Suppressor macrophage (primary cell): Measurements from ENCODE around the gene MARCHF5.
A peak's percentile ranks its signal among the peaks of the same experiment; 100 is the strongest.
"Not testable (repeated sequence)": the region's sequence is repeated elsewhere in the genome, so short reads cannot be mapped to it uniquely, and the experiment has no call there.

ENCODE experiments used
- DNase-seq, 4 experiments: peaks; one replicate each; pipeline ENCODE4 v3.0.0-alpha.2; 2020 to 2022

Gene MARCHF5

DNA sequence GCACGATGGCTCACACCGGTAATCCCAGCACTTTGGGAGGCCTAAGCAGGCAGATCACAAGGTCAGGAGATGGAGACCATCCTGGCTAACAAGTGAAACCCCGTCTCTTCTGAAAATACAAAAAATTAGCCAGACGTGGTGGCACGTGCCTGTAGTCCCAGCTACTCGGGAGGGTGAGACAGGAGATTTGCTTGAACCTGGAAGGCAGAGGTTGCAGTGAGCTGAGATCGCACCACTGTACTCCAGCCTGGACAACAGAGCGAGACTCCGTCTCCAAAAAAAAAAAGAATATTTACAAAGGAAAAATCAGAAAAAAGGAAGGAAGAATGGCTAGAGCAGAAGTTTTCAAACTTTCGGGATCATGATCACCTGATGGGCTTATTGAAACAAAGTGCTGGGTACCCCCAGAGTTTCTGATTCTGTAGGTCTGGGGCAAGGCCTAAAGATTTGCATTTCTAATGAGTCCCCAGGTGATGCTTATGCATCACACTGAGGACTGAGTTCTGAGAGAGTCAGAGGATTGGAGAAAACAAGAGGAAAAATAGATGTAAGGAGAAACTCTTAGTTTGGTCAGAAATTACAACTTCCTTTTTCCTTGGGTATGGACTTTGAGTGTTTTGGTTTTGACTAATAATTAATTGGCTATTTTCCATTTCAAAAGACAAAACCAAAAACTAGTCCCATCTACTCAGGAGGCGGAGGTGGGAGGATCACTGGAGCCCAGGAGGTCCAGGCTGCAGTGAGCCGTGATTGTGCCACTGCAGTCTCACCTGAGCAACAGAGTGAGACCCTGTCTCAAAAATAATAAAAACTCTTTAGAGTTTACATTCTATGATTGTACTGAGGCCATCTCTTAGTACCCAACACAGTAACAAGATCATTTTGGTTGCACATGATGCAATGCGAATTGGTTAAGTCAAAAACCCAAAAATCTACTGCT, 14.4 kb downstream of the MARCHF5 start:
- DNase-seq, result no peak

DNA sequence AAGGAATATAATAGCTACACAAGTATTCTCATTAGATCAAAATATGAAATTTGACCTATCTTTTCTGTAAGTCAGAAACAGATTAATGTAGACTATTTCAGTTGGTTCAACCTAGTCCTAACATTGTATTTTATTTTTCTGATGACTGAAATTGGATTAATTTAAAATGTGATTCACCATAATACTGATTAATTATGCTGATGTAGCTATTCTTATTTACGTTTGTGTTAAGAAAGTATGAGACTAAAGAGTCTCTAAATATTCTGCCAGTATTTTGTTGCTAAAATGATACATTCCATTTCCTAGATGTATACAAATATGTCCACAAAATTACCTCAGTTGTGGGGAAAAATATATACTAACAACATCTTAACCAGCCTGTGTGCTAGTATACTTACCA, 18.3 kb downstream of the MARCHF5 start:
- no peak for DNase-seq

DNA sequence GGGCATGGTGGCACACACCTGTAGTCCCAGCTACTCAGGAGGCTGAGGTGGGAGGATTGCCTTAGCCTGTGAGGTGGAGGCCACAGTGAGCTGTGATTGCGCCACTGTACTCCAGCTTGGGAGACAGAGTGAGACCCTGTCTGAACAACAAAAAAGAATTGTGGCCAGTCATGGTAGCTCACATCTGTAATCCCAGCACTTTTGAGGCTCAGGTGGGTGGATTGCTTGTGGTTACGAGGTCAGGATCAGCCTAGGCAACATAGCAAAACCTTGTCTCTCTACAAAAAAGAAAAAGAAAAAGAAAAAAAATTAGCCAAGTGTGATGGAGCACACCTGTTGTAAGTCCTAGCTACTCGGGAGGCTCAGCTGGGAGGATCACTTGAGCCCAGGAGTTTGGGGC, 22.8 kb downstream of the MARCHF5 start:
- no peak for DNase-seq

DNA sequence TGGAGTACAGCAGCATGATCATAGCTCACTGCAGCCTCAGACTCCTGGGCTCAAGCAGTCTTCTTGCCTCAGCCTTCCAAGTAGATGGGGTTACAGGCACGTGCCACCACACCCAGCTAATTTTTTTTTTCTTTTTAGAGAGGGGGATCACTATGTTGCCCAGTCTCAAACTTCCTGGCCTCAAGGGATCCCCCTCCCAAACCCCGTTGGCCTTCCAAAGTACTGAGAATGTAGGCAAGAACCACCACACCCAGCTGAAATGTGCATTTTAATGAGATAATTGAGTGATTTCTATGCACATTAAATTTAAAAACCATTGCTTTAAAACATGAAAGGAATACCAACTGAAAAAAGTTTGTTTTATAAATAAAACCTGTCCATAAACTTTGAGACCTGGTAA, 25.6 kb downstream of the MARCHF5 start:
- DNase-seq, result no peak

DNA sequence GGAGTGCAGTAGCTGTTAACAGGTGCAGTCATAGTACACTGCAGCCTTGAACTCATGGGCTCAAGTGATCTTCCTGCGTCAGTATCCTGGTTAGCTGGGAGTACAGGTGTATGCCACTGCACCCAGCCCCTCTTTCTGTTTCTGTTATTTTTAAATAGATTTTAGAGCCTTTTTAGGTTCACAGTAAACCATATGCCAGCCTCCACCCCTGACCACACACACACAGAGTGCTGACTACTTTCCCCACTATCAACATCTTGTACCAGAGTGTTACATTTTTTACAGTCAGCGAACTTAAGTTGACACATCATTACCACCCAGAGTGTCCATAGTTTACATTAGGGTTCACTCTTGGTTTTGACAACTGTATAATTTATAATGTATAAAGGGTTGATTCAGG, 32.1 kb downstream of the MARCHF5 start:
- DNase-seq, result no peak

DNA sequence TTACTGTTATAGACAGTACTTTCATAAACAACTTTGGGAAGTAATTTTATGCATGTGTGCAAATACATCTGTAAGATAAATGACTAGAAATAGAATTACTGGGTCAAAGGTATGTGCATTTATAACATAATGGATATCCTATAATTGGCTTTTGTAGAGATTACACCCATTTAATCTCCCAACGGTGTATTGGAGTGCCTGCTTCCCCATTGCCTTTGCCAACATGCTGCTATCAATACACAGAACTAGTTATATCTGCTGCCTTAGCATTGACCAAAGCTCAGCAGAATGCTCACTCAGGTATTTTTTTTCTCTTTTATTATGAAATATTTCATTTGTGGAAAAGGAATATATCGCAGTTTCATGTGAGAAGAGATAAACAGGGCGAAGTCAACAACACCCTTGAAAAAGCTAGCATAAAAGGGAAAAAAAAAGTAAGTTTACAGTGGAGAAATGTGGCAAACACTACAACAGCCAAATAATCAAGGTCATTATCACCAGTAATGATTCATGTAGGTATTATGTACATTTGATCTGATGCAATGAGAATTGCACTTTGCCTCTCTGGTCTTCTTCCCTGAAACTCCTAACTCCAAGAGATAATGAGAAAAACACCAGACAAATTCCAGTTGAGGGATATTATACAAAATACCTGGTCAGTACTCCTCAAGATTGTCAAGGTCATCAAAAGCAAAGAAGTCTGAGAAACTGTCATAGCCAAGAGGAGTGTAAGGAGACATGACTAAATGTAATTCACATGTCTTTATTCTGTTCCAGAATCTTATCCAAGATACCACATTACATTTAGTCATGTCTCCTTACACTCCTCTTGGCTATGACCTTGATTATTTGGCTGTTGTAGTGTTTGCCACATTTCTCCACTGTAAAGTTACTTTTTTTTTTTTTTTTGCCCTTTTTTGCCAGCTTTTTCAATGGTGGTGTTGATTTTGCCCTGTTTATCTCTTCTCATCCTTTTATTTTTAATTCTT, 36.8 kb downstream of the MARCHF5 start:
- no peak for DNase-seq

DNA sequence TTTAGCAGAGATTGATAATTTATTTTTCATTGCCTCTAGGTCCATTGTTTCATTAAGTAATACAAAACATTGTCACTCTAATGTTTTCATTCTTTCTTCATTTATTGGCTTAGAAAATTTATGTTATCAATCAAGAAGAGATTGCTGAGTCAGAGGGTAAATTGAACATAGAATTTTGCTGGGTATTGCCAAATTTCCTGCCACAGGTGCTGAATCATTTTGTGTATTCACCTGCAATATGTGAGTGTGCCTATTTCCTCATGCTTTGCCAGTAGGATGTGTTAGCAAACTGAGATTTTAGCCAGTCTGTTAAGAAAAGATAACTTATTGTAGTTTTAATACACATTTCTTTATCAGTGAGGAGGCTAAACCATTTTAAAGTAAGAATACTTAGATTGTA, 38.0 kb downstream of the MARCHF5 start:
- no peak for DNase-seq

DNA sequence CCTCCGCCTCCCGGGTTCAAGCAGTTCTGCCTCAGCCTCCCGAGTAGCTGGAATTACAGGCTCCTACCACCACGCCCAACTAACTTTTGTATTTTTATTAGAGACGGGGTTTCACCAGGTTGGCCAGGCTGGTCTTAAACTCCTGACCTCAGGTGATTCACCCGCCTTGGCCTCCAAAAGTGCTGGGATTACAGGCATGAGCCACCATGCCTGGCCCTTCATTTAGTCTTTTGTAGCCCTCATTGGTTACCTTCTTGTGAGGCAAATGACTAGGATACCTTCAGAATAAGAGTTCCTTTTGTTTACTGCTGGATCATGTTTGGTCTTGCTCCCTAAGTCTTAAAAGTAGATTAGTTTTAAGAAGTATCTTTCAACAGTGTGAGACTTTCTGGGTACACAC, 39.0 kb downstream of the MARCHF5 start:
- not testable (repeated sequence) for DNase-seq

DNA sequence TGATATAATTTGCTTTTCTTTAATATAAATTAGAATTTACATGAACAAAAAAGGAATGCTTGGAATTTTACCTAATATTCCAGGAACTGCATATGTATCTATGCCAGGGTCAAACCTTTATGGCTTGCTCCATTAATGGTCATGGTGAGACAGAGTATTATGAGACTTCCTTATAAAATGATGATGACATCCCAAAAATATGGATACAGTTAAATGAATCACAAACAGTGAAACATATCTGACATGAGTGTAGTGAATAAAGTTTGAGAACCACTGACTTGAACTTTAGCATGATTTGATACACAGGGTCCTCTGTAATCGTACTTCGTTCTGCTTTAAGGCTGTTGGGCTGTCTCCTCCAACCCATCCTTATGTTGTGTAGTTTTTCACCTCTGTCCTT, 51.8 kb downstream of the MARCHF5 start:
- DNase-seq, result no peak

DNA sequence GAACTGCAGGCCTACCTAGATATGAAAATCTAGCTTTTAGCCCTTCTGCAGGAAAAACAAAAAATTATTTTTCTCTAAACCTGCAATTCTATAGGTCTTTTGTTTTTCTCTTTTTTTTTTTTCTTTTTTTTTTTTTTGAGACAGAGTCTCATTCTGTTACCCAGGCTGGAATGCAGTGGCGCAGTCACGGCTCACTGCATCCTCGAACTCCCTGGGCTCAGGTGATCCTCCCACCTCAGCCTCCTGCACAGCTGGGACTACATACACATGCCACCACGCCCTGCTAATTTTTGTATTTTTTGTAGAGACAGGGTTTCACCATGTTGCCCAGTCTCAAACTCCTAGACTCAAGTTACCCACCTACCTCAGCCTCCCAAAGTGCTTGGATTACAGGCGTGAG, 54.6 kb downstream of the MARCHF5 start:
- not testable (repeated sequence) for DNase-seq

DNA sequence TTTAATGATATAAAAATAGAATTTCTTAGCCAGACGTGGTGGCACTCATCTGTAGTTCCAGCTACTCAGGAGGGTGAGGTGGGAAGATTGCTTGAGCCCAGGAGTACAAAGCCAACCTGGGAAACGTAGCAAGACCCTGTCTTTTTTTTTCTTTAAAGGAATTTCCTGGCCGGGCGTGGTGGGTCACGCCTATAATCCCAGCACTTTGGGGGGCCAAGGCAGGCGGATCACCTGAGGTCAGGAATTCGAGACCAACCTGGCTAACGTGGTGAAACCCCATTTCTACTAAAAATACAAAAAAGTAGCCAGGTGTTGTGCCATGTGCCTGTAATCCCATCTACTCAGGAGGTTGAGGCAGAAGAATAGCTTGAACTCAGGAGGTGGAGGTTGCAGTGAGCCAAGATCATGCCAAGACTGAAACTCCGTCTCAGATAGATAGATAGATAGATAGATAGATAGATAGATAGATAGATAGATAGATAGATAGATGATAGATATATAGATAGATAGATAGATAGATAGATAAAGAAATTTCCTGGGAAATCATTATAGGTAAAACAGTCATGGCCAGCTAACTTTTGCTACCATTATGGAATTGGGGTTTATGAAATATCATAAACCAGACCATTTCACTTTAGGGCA, 56.2 kb downstream of the MARCHF5 start:
- DNase-seq, result not testable (repeated sequence)

DNA sequence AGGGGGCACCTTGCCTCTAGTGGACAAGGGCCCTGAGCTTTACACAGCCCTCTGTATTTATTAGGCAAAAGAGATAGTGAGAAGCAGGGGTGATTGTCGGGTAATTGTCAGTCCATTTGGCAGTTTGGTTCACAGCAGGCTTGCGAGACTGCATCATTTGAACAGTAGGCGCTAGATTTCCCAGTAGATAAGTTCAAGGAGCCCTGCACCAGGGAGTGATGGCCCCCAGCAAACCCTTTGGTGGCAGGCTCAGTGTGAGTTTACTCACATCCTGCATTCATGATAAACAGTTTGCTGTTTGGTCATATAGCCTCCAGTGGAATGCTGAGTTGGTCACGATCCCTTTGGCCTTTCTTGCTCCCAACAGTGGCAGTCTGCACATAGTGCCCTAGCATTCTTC, 59.4 kb downstream of the MARCHF5 start:
- DNase-seq, result no peak

DNA sequence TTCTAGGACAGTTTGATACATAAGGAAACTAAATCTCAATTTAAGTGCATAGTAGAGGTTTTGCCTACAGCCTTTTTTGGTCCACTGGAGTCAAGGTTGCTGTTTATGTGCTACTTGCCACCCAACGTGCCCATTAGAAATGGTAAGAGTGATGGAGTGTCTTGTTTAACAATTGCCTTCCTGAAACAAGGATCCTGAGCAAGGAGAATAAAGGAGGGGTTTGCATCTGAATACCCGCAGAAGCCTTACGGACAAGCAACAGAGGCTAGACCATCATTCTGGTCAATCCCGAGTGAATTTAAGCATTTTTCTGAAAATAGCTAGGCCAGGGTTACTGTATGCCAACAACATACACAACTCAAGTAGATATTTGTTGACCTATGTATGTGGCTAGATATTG, 63.6 kb downstream of the MARCHF5 start:
- no peak for DNase-seq

DNA sequence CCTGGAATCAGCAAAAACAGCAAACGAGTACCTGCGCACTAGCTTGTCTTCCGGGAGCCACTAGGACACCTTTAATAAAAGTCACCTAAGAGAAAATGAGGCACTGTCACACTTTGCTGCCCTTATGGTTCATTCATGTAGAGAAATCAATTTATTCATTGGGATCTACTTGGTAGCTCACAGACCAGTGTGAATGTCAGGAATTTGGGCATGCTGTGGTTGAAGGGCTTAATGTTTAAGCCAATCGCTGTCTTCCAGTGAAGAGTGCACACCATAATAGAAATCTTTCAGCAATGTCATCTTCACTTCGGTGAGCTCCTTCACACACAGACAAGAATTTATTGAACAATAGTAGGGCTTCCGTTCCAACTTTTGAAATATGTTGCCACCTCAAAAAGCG, 65.1 kb downstream of the MARCHF5 start:
- no peak for DNase-seq

DNA sequence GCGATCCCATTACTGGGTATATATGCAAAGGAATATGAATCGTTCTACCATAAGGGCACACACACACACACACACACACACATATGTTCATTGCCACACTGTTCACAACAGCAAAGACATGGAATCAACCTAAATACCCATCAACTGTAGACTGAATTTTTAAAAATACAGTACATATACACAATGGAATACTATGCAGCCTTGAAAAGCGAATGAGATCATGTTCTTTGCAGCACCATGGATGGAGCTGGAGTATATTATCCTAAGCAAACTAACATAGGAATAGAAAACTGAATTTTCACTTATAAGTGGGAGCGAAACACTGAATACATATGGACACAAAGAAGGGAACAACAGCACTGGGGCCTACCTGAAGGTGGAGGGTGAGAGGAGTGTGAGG, 72.5 kb downstream of the MARCHF5 start:
- DNase-seq, result no peak

DNA sequence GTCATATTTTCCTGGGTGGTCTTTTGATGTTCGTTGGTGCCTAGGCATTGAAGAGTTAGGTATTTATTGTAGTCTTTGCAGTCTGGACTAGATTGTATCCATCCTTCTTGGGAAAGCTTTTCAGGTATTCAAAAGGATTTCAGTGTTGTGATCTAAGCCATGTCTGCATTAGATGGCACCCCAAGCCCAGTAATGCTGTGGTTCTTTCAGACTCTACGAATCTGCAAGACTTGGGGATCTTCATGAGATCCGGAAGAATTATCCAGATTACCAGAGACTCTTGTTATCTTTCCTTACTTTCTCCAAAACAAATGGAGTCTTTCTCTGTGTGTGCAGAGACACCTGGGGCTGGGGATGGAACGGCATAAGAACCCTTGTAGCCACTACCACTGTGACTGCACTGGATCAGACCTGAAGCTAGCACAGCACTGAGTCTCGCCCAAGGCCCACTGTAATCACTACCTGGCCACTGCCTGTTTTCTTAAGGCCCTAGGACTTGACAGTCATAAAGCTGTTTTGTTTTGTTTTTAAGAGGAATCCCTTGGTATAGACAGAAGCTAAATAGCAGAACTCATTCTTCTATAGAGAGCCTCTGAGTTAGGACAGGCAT, 75.5 kb downstream of the MARCHF5 start:
- DNase-seq, result peak in 2 of 4 experiments; percentile 11 to 12

DNA sequence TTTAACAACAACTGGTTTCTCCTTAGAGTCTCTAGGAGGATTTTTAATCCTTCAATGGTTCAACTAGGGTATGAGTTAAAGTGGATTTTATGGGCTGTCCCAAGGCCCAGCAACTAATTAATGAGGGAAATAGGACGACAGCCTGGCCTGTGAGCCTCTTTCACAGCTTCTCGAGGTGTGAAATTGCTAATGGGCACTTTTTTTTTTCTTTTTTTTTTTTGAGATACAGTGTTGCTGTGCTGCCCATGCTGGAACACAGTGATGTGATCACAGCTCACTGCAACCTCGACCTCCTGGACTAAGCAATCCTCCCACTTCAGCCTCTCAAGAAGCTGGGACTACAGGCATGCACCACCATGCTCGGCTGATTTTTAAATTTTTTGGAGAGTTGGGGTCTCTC, 87.0 kb downstream of the MARCHF5 start:
- no peak for DNase-seq

DNA sequence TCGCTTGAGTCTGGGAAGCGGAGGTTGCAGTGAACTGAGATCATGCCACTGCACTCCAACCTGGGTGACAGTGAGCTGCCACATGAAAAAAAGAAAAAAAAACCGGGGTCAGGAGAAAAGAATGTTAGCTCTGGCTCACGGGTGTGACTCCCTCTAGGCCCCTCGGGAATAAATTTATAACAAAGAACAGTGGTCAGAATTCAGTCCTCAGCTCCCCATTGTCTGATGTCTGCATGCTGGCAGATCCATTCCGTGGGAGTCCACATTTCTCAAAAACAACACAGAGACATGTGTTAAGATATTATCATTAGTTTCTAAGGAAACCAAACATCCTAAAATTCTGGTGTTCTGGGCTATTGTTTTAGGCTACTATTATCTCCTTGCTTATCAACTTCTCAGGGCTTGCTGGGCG, 90.6 kb downstream of the MARCHF5 start:
- no peak for DNase-seq

DNA sequence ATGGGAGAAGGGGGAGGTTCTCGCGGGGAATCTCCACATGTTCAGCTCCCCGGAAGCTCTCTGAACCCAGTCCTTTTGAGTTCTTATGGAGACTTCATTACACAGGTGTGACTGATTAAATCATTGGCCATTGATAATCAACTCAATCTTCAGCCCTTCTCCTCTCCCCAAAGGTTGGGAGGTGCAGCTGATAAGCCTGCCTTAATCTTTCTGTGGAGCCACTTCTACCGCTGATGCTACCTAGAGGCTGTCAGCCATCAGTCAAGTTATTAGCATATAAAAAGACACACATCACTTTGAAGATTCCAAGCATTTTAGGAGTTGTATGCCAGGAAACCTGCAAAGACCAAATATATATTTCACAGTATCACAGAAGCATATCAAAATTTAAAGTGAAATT, 91.7 kb downstream of the MARCHF5 start:
- DNase-seq, result no peak

DNA sequence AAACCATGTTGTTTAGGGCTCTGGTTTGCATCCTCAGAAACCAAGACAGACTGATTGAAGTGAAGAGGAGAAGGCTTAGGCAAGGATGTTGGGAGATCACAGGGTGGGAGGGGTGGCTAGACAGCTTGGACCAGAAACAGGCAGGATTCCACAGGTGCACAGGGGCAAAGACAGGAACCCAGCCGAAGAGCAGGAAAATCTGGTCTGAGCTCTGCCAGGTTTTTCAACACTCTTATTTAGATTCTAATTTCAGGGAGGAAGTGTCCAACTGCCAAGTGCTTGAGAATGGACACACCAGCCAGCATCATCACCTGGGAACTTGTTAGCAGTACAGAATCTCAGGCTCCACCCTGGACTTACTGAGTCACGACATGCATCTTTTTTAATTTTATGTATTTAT, 93.8 kb downstream of the MARCHF5 start:
- no peak for DNase-seq

DNA sequence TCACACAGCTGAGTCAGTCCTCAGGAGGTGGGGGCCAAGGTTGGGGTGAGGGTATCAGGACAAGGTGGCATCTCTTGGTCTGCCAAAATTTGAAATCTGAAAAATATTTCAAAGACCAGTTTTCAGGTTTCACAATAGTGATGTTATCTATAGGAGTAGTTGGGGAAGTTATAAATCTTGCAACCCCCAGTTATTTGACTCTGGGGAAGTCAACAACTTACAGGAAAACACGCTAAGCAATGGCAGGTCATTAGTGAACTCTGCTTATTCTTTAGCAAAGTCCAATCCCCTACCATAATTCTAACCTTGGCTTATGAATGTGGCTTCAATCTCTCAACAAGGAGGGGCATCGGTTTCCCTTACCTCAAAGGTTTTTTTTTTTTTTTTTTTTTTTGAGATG, 94.9 kb downstream of the MARCHF5 start:
- peak in 2 of 4 experiments; percentile 27 to 35 for DNase-seq

DNA sequence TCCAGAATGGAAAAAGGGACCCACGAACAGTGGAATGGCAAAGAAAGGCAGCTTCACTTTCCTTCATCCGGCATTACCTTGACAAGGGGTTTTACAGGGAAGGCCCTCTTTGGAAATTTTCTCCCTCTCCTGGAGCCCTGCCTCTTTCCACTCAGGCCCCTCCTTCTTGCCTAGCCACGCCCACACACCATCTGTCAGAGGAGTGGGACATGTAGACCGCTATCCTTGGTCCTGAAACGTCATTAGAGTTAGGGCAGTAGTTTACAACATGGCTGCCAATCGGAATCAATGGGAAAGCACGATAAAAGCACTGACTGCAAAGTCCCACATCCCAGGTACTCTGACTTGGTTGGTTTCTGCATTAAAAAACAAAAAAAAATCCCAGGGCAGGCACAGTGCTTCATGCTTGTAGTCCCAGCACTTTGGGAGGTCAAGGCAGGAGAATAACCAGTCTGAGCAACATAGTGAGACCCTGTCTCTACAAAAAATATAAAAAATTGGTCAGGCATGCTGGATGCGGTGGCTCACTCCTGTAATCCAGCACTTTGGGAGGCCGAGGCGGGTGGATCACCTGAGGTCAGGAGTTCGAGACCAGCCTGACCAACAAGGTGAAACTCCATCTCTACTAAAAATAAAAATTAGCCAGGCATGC, 96.4 kb downstream of the MARCHF5 start:
- peak; percentile 10 to 67 (median 52) for DNase-seq
